HCT116 (cell line): Measurements from ENCODE around the gene RETNLB. TPM values are rescaled to one million over a fixed set of nuclear protein-coding genes. Genes with fewer than 3 reads are reported as not detected.

Source experiments
- ATAC-seq: fragments of 200-7000 bp; cut with Tn5 transposase; 2 replicates; pipeline ENCODE4 v1.9.1; 2020; ENCODE audit warnings: mild to moderate bottlenecking, moderate library complexity
- BruUV-seq: library from RNA; stranded (reverse); fragments of 400-500 nt; replicated peaks from 2 replicates; lab custom pipeline; 2021; lab: Mats Ljungman, UMichigan
- CTCF ChIA-PET: fragments of 300-600 bp; sonication (Branson Sonifier 250); formaldehyde crosslinking; loops from one replicate; lab custom pipeline; 2021; ENCODE audit warnings: antibody characterized with exemption; lab: Charles Lee
- POLR2A ChIA-PET: fragments of 300-600, 350-600 bp; sonication (Branson Sonifier 250); formaldehyde crosslinking; loops from one replicate; lab custom pipeline; 2021; ENCODE audit warnings: antibody characterized with exemption; lab: Charles Lee
- RAD21 ChIA-PET, 2 experiments: fragments of 300-600 bp; sonication (Branson Sonifier 250); formaldehyde crosslinking; loops; one replicate each; lab custom pipeline; 2023; ENCODE audit warnings: low total read pairs in 2 of 2; ENCODE audit not compliant: uncharacterized antibody in 2 of 2, unreplicated experiment in 2 of 2, low non-redundant PET in 1 of 2; lab: Charles Lee
- DNase-seq: peaks from one replicate; pipeline ENCODE4 v3.0.0-alpha.2; 2010; ENCODE audit warnings: low read depth, low spot score
- H2AFZ ChIP-seq: fragments of 200-600 bp; shearing (Covaris generic), sonication (generic); 2 replicates; pipeline ENCODE4 v1.6.1; 2017; ENCODE audit warnings: low read depth, mixed run types, mixed read lengths, antibody characterized with exemption, low read length; ENCODE audit not compliant: poor library complexity, severe bottlenecking
- H3K27ac ChIP-seq: 2 replicates; pipeline ENCODE4 v1.5.1; 2012; ENCODE audit warnings: low read depth, low read length
- H3K27me3 ChIP-seq: fragments of 200-600 bp; sonication (generic); 2 replicates; pipeline ENCODE4 v1.6.1; 2016; ENCODE audit warnings: mixed run types, low read length, mixed read lengths; ENCODE audit not compliant: insufficient read depth
- H3K36me3 ChIP-seq, 2 experiments: fragments of 200-500 bp in 1 of 2; fragments of 200-600 bp in 1 of 2; sonication (Bioruptor generic) in 1 of 2; sonication (generic) in 1 of 2; 2 replicates each; pipeline versions ENCODE4 v1.5.1 to v1.6.1; 2014 to 2016; ENCODE audit warnings: low read length in 2 of 2, inconsistent platforms in 1 of 2, mixed read lengths in 1 of 2, mixed run types in 1 of 2; ENCODE audit not compliant: insufficient read depth in 2 of 2, control insufficient read depth in 1 of 2
- H3K4me1 ChIP-seq, 2 experiments: fragments of 200-600 bp in 1 of 2; sonication (generic) in 1 of 2; 2 replicates each; pipeline versions ENCODE4 v1.5.1 to v1.6.1; 2012 to 2017; ENCODE audit warnings: low read length in 2 of 2, inconsistent platforms in 1 of 2, mild to moderate bottlenecking in 1 of 2, mixed read lengths in 1 of 2, mixed run types in 1 of 2, moderate library complexity in 1 of 2; ENCODE audit not compliant: insufficient read depth in 2 of 2, control insufficient read depth in 1 of 2
- H3K4me2 ChIP-seq: fragments of 200-600 bp; sonication (generic); 2 replicates; pipeline ENCODE4 v1.6.1; 2017; ENCODE audit warnings: mixed run types, low read length, mixed read lengths
- H3K4me3 ChIP-seq, 2 experiments: fragments of 200-600 bp in 1 of 2; sonication (generic) in 1 of 2; replicated peaks in 1 of 2; 2 replicates each; pipeline ENCODE4 v1.5.1; 2011 to 2016; ENCODE audit warnings: low read length in 2 of 2, control low read depth in 1 of 2, low read depth in 1 of 2, mild to moderate bottlenecking in 1 of 2, mixed read lengths in 1 of 2, mixed run types in 1 of 2
- H3K79me2 ChIP-seq: fragments of 200-600 bp; sonication (generic); 2 replicates; pipeline ENCODE4 v1.6.1; 2017; ENCODE audit warnings: mild to moderate bottlenecking, mixed run types, low read length, moderate library complexity, mixed read lengths; ENCODE audit not compliant: insufficient read depth
- H3K9ac ChIP-seq: fragments of 200-600 bp; sonication (generic); 2 replicates; pipeline ENCODE4 v1.6.1; 2016; ENCODE audit warnings: low read length, mixed read lengths
- H3K9me2 ChIP-seq: fragments of 200-600 bp; sonication (generic), shearing (Covaris generic); 2 replicates; pipeline ENCODE4 v1.6.1; 2017; ENCODE audit warnings: mixed run types, mild to moderate bottlenecking, moderate library complexity; ENCODE audit not compliant: insufficient read depth
- H3K9me3 ChIP-seq, 2 experiments: fragments of 200-500 bp in 1 of 2; fragments of 200-600 bp in 1 of 2; sonication (Bioruptor generic) in 1 of 2; sonication (generic) in 1 of 2; 2 replicates each; pipeline ENCODE4 v1.6.1; 2014 to 2017; ENCODE audit warnings: low read length in 2 of 2, mixed read lengths in 2 of 2, inconsistent platforms in 1 of 2, low read depth in 1 of 2, mild to moderate bottlenecking in 1 of 2, mixed run types in 1 of 2, moderate library complexity in 1 of 2; ENCODE audit not compliant: control insufficient read depth in 1 of 2, insufficient read depth in 1 of 2
- H4K20me1 ChIP-seq: fragments of 200-600 bp; sonication (generic), shearing (Covaris generic); 2 replicates; pipeline ENCODE4 v1.6.1; 2017; ENCODE audit warnings: mixed run types, mild to moderate bottlenecking, moderate library complexity; ENCODE audit not compliant: insufficient read depth
- CBX3 ChIP-seq: IDR thresholded peaks from 2 replicates; pipeline ENCODE4 v1.6.1; 2012; ENCODE audit warnings: low read depth
- EGR1 ChIP-seq: IDR thresholded peaks from 2 replicates; pipeline ENCODE4 v1.6.1; 2012; ENCODE audit warnings: low read depth
- EZH2 ChIP-seq: fragments of 200-600 bp; sonication (generic); IDR thresholded peaks from 2 replicates; pipeline ENCODE4 v1.6.1; 2017; ENCODE audit warnings: antibody characterized with exemption, mixed run types
- EZH2phosphoT487 ChIP-seq: fragments of 200-600 bp; IDR thresholded peaks from 2 replicates; pipeline ENCODE4 v1.6.1; 2018; ENCODE audit warnings: antibody characterized with exemption, borderline replicate concordance
- FOSL1 ChIP-seq: IDR thresholded peaks from 2 replicates; pipeline ENCODE4 v1.6.1; 2012; ENCODE audit warnings: low read depth
- RAD21 ChIP-seq: IDR thresholded peaks from 2 replicates; pipeline ENCODE4 v1.6.1; 2012; ENCODE audit warnings: low read depth, mild to moderate bottlenecking
- SP1 ChIP-seq: IDR thresholded peaks from 2 replicates; pipeline ENCODE4 v1.6.1; 2012; ENCODE audit warnings: low read depth
- TCF7L2 ChIP-seq: IDR thresholded peaks from 2 replicates; pipeline ENCODE4 v1.7.0; 2011; ENCODE audit warnings: borderline replicate concordance, inconsistent platforms; ENCODE audit not compliant: insufficient read depth, insufficient read length; ENCODE audit errors: extremely low read depth
- YY1 ChIP-seq: IDR thresholded peaks from 2 replicates; pipeline ENCODE4 v1.6.1; 2011; ENCODE audit warnings: low read length, low read depth, moderate library complexity, mild to moderate bottlenecking; ENCODE audit not compliant: insufficient replicate concordance; ENCODE audit errors: extremely low read depth
- ZFX ChIP-seq: fragments of 450-650 bp; IDR thresholded peaks from 2 replicates; pipeline ENCODE4 v1.6.1; 2017
- ZNF274 ChIP-seq: fragments of 200-500 bp; sonication (Bioruptor generic); IDR thresholded peaks from 2 replicates; pipeline ENCODE4 v1.6.1; 2014; ENCODE audit warnings: mild to moderate bottlenecking, low read depth, low read length, inconsistent platforms
- intact Hi-C: fragments of 100-400 bp; cut with micrococcal nuclease; formaldehyde crosslinking; loops from 2 replicates; pipeline ENCODE4 v1.10.0; 2022
- total RNA-seq: library from RNA; stranded (reverse); gene quantifications from one replicate; pipeline ENCODE4 v1.2.1, GENCODE V29; 2021; ENCODE audit not compliant: unreplicated experiment
- TF ChIP-seq, protein P1 (sequence below): IDR thresholded peaks from 2 replicates; pipeline ENCODE4 v1.6.1; 2011; ENCODE audit warnings: mild to moderate bottlenecking, low read length, moderate library complexity; ENCODE audit not compliant: insufficient replicate concordance; ENCODE audit errors: extremely low read depth
- TF ChIP-seq, protein P2 (sequence below): IDR thresholded peaks from 2 replicates; pipeline ENCODE4 v1.6.1; 2012; ENCODE audit warnings: low read depth
- TF ChIP-seq, protein P3 (sequence below): IDR thresholded peaks from 2 replicates; pipeline ENCODE4 v1.6.1; 2012

The RETNLB gene
- total RNA-seq, 1 experiment from 2014 or later, result not detected

DNA sequence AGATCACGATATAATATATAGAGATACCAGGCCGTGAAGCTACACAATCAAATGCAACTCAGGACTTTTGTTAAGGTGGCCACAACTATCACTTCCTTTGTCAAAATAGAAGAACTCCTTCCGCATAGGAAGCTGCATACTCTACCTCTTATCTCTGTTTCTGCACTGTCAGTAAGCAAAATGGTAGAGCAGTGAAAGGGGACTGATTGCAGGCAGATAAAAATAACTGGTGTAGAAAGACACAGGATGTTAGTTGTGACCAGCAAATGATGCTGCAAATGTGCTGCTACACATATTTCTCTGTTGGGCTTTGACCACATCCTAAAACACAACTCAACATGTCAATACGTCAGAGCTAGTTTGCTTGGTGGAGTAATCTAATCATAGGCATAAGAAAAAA, 49.1 kb upstream of the RETNLB start:
- Histone ChIP-seq H3K9ac (no peak overlapping the region), H3K79me2 (no peaks in the 10 kb centered on the region), H4K20me1 (no peaks in the 10 kb centered on the region), H2AFZ (no peak overlapping the region), H3K27me3 (no peaks in the 10 kb centered on the region), H3K4me3 (no peak overlapping the region), H3K27ac (no peak overlapping the region), H3K9me3 (no peaks in the 10 kb centered on the region), H3K4me2 (no peak overlapping the region), H3K36me3 (no peaks in the 10 kb centered on the region), H3K9me2 (no peaks in the 10 kb centered on the region), H3K4me1 (peaks cover 0 to 15% of the 10 kb centered on the region in 2 experiments; a peak in 1 of 4 replicates)
- ATAC-seq, result no peak
- intact Hi-C loops, result no loop called here
- TF ChIP-seq YY1, result no peak
- TF ChIP-seq TCF7L2, result no peak
- TF ChIP-seq ZNF274, result no peak
- TF ChIP-seq, protein P1, sequence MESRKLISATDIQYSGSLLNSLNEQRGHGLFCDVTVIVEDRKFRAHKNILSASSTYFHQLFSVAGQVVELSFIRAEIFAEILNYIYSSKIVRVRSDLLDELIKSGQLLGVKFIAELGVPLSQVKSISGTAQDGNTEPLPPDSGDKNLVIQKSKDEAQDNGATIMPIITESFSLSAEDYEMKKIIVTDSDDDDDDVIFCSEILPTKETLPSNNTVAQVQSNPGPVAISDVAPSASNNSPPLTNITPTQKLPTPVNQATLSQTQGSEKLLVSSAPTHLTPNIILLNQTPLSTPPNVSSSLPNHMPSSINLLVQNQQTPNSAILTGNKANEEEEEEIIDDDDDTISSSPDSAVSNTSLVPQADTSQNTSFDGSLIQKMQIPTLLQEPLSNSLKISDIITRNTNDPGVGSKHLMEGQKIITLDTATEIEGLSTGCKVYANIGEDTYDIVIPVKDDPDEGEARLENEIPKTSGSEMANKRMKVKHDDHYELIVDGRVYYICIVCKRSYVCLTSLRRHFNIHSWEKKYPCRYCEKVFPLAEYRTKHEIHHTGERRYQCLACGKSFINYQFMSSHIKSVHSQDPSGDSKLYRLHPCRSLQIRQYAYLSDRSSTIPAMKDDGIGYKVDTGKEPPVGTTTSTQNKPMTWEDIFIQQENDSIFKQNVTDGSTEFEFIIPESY, result no peak
- TF ChIP-seq ZFX, result no peak
- no peak for TF ChIP-seq EGR1
- BruUV-seq, result no TSS peak
- DNase-seq, result no peak
- ChIA-PET RAD21 (no interaction called here), CTCF (no interaction called here), POLR2A (no interaction called here)

DNA sequence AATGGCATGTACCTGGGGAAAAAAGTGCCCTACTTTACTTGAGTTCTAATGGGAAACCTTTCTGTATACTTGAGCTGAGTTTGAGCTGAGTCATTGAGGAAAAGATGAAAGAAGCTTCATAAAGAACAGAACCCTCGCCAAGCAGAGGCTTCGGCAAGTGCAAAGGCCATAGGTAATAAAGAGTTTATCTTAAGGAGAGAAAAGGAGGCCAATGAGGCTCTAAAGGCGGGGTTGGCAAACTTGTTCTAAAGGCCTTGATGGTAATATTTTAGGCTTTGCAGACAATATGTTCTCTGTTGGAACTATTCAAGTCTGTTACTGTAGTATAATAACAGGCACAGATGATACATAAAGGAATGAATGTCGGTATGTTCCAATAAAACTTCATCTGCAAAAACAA, 47.8 kb upstream of the RETNLB start:
- peak; percentile 53 for ATAC-seq
- POLR2A ChIA-PET, result no interaction called here
- no peak for TF ChIP-seq RAD21
- no peak for TF ChIP-seq YY1
- TF ChIP-seq EZH2phosphoT487, result no peak
- no peak for TF ChIP-seq FOSL1
- TF ChIP-seq EZH2, result no peak
- TF ChIP-seq, protein P2, sequence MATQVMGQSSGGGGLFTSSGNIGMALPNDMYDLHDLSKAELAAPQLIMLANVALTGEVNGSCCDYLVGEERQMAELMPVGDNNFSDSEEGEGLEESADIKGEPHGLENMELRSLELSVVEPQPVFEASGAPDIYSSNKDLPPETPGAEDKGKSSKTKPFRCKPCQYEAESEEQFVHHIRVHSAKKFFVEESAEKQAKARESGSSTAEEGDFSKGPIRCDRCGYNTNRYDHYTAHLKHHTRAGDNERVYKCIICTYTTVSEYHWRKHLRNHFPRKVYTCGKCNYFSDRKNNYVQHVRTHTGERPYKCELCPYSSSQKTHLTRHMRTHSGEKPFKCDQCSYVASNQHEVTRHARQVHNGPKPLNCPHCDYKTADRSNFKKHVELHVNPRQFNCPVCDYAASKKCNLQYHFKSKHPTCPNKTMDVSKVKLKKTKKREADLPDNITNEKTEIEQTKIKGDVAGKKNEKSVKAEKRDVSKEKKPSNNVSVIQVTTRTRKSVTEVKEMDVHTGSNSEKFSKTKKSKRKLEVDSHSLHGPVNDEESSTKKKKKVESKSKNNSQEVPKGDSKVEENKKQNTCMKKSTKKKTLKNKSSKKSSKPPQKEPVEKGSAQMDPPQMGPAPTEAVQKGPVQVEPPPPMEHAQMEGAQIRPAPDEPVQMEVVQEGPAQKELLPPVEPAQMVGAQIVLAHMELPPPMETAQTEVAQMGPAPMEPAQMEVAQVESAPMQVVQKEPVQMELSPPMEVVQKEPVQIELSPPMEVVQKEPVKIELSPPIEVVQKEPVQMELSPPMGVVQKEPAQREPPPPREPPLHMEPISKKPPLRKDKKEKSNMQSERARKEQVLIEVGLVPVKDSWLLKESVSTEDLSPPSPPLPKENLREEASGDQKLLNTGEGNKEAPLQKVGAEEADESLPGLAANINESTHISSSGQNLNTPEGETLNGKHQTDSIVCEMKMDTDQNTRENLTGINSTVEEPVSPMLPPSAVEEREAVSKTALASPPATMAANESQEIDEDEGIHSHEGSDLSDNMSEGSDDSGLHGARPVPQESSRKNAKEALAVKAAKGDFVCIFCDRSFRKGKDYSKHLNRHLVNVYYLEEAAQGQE, result no peak
- TF ChIP-seq CBX3, result no peak
- TF ChIP-seq, protein P3, sequence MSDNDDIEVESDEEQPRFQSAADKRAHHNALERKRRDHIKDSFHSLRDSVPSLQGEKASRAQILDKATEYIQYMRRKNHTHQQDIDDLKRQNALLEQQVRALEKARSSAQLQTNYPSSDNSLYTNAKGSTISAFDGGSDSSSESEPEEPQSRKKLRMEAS, result no peak
- TF ChIP-seq SP1, result no peak

More for the DNA sequence above, 47.8 kb upstream of the RETNLB start:
- intact Hi-C loops, result no loop called here
- Histone ChIP-seq H3K9ac (no peak overlapping the region), H3K9me3 (no peaks in the 10 kb centered on the region), H3K4me3 (no peak overlapping the region), H3K36me3 (no peaks in the 10 kb centered on the region), H3K27me3 (no peaks in the 10 kb centered on the region), H3K4me1 (peaks cover 0 to 15% of the 10 kb centered on the region in 2 experiments; a peak in 1 of 4 replicates), H3K4me2 (peak overlapping the region; percentile 20), H4K20me1 (no peaks in the 10 kb centered on the region), H2AFZ (no peak overlapping the region), H3K9me2 (no peaks in the 10 kb centered on the region), H3K27ac (no peak overlapping the region), H3K79me2 (no peaks in the 10 kb centered on the region)
- no TSS peak for BruUV-seq
- DNase-seq, result no peak
- CTCF ChIA-PET, result no interaction called here
- RAD21 ChIA-PET, result no interaction called here
